Suprapubic skin (tissue), 3 donors: ENCODE measurements around the gene PIK3AP1.

Source experiments
- POLR2A ChIP-seq, 2 donors: fragments of 450-650 bp; IDR thresholded peaks; one replicate each; pipeline ENCODE4 v1.6.1; 2017; ENCODE audit warnings: antibody characterized with exemption in 2 of 2, mild to moderate bottlenecking in 2 of 2, moderate library complexity in 2 of 2
- TF ChIP-seq, protein P1 (sequence below), 2 donors: fragments of 200-600 bp in 1 of 2; fragments of 450-650 bp in 1 of 2; sonication (generic) in 1 of 2; IDR thresholded peaks; one replicate each; pipeline ENCODE4 v1.5.1; 2016 to 2019; ENCODE audit warnings: antibody characterized with exemption in 2 of 2, mild to moderate bottlenecking in 1 of 2, moderate library complexity in 1 of 2

DNA sequence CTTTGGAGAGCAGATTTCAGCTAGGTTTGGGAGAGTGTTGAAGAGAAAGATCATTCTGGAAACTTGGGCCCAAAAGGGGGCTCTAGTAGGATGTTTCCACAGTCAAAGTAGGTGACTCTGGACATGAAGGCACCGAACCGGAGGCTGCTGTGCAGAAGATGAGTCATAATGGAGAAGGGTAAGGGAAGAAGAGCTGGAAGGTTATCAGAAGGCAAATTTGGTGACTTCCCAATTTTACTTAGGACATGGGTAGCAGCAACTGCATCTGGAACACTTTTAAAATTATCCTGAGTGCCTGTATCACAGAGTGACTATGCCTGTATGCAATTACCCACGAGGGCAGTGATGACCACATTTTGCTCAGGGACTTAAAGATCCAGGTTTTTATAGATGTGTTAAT, 38.8 kb downstream of the PIK3AP1 start:
- TF ChIP-seq, protein P1, sequence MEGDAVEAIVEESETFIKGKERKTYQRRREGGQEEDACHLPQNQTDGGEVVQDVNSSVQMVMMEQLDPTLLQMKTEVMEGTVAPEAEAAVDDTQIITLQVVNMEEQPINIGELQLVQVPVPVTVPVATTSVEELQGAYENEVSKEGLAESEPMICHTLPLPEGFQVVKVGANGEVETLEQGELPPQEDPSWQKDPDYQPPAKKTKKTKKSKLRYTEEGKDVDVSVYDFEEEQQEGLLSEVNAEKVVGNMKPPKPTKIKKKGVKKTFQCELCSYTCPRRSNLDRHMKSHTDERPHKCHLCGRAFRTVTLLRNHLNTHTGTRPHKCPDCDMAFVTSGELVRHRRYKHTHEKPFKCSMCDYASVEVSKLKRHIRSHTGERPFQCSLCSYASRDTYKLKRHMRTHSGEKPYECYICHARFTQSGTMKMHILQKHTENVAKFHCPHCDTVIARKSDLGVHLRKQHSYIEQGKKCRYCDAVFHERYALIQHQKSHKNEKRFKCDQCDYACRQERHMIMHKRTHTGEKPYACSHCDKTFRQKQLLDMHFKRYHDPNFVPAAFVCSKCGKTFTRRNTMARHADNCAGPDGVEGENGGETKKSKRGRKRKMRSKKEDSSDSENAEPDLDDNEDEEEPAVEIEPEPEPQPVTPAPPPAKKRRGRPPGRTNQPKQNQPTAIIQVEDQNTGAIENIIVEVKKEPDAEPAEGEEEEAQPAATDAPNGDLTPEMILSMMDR (IDR thresholded peaks at IDR 0.05) = no peak
- no peak for TF ChIP-seq POLR2A (IDR thresholded peaks at IDR 0.05)
